CD4-positive, alpha-beta T cell treated with Interleukin-6 at 100 ng/mL for 8 hours (primary cell): ENCODE results near the gene NXPE3.
A peak's percentile ranks its signal among the peaks of the same experiment; 100 is the strongest.

Source experiments
- DNase-seq: peaks from one replicate; pipeline ENCODE4 v3.0.0-alpha.2; 2020; ENCODE audit warnings: mixed read lengths, low spot score

The NXPE3 gene

GRCh38 chr3:101803173-101803782 is 24.3 kb downstream of the NXPE3 start:
- peak; percentile 79 for DNase-seq

GRCh38 chr3:101803939-101804338 is 24.9 kb downstream of the NXPE3 start:
- no peak for DNase-seq

- no peak for DNase-seq
Observed at GRCh38 chr3:101806491-101806890, 27.5 kb downstream of the NXPE3 start.

- DNase-seq: no peak
Observed at GRCh38 chr3:101807888-101808287, 28.9 kb downstream of the NXPE3 start.

- peak; percentile 48 for DNase-seq
Observed at GRCh38 chr3:101809178-101810021, 30.4 kb downstream of the NXPE3 start.

- no peak for DNase-seq
Observed at GRCh38 chr3:101810022-101810418, 31.0 kb downstream of the NXPE3 start.

GRCh38 chr3:101811875-101812274 is 32.9 kb downstream of the NXPE3 start:
- DNase-seq: no peak

GRCh38 chr3:101812895-101813294 is 33.9 kb downstream of the NXPE3 start:
- no peak for DNase-seq

- DNase-seq: peak; percentile 34
Observed at GRCh38 chr3:101813817-101814440, 34.9 kb downstream of the NXPE3 start.

GRCh38 chr3:101814835-101815234 is 35.8 kb downstream of the NXPE3 start:
- no peak for DNase-seq

GRCh38 chr3:101816215-101817149 is 37.5 kb downstream of the NXPE3 start:
- no peak for DNase-seq

- no peak for DNase-seq
Observed at GRCh38 chr3:101817992-101818391, 39.0 kb downstream of the NXPE3 start.

- DNase-seq: no peak
Observed at GRCh38 chr3:101819649-101820206, 40.7 kb downstream of the NXPE3 start.

GRCh38 chr3:101821503-101821902 is 42.5 kb downstream of the NXPE3 start:
- DNase-seq: no peak

GRCh38 chr3:101823525-101823924 is 44.5 kb downstream of the NXPE3 start:
- no peak for DNase-seq

GRCh38 chr3:101824702-101825101 is 45.7 kb downstream of the NXPE3 start:
- DNase-seq: no peak

- no peak for DNase-seq
Observed at GRCh38 chr3:101825904-101826445, 47.0 kb downstream of the NXPE3 start.

GRCh38 chr3:101827211-101828174 is 48.5 kb downstream of the NXPE3 start:
- peak; percentile 71 for DNase-seq

- no peak for DNase-seq
Observed at GRCh38 chr3:101828276-101828675, 49.3 kb downstream of the NXPE3 start.
